ENCODE data around the gene ATXN3L. TPM values are rescaled to one million over a fixed set of nuclear protein-coding genes. Genes with fewer than 3 reads are reported as not detected.

The ATXN3L gene
- total and polyA plus RNA-seq, 10 of the 15 experiments (the other 5 are each of a cell fraction or from before 2014, with no cell fraction given) = not detected

GRCh38 chrX:13317366-13317765 is 2.5 kb downstream of the ATXN3L start:
- DNase-seq (ENCODE audit: low read depth, low spot score) = no peak
- no peak overlapping the region for H3K9ac ChIP-seq (ENCODE audit: control insufficient read depth, insufficient read depth, low read length)
- no peaks in the 10 kb centered on the region for H3K79me2 ChIP-seq (ENCODE audit: control insufficient read depth, insufficient read depth, low read length)
- no peak overlapping the region for H2AFZ ChIP-seq (ENCODE audit: control insufficient read depth, low read depth, low read length)
- H3K4me3 ChIP-seq = no peak overlapping the region
- ChIA-PET RAD21 (ENCODE audit: unreplicated experiment) (no interaction called here), SMC1A (ENCODE audit: uncharacterized antibody, unreplicated experiment) (no interaction called here), CTCF (no interaction called here), POLR2A (no interaction called here)
- no peaks in the 10 kb centered on the region for H3K4me1 ChIP-seq (ENCODE audit: control insufficient read depth, insufficient read depth, low read length)
- no peak overlapping the region for H3K27ac ChIP-seq (ENCODE audit: control insufficient read depth, insufficient read depth)
- 72% methylated on average over 6 of the region's 6 CpGs for WGBS (ENCODE audit: insufficient coverage, insufficient replicate concordance, low lambda C conversion rate, missing lambda C conversion rate)
- no peaks in the 10 kb centered on the region for H4K20me1 ChIP-seq (ENCODE audit: control insufficient read depth, insufficient read depth)
- no peak for ATAC-seq
- H3K27me3 ChIP-seq (replicated peaks in 1 of 2; ENCODE audit: control insufficient read depth in 2 of 2, insufficient read depth in 2 of 2, low read length in 1 of 2) = no peaks in the 10 kb centered on the region; a peak in 1 of 4 replicates
- no peaks in the 10 kb centered on the region for H3K36me3 ChIP-seq (ENCODE audit: control insufficient read depth in 2 of 2, insufficient read depth in 2 of 2, low read length in 1 of 2)
- BruUV-seq (replicated peaks) = no TSS peak
- TF ChIP-seq MYC (IDR thresholded peaks at IDR 0.05; ENCODE audit: insufficient read depth, insufficient read length, insufficient replicate concordance, low read length, severe bottlenecking) (no peak), GATAD2B (conservative IDR thresholded peaks at IDR 0.05; ENCODE audit: low read depth) (no peak), POLR2AphosphoS5 (IDR thresholded peaks at IDR 0.05; ENCODE audit: low read length) (no peak), KLF5 (IDR thresholded peaks at IDR 0.05; ENCODE audit: partially characterized antibody) (no peak), HDAC6 (IDR thresholded peaks at IDR 0.05; ENCODE audit: unreplicated experiment) (no peak), MTA3 (IDR thresholded peaks at IDR 0.05; ENCODE audit: borderline replicate concordance, low read length) (no peak), PKNOX1 (IDR thresholded peaks at IDR 0.05) (no peak), EP300 (IDR thresholded peaks at IDR 0.05; ENCODE audit: borderline replicate concordance in 1 of 2, control insufficient read depth in 1 of 2, low read depth in 2 of 2, low read length in 2 of 2) (no peak), MEF2B (IDR thresholded peaks at IDR 0.05; ENCODE audit: partially characterized antibody, poor library complexity, severe bottlenecking) (no peak), SKIL (IDR thresholded peaks at IDR 0.05; ENCODE audit: low read depth, poor library complexity, severe bottlenecking) (no peak), ZNF592 (IDR thresholded peaks at IDR 0.05) (no peak)
- intact Hi-C loops (cut with micrococcal nuclease; ENCODE audit: unreplicated experiment) = no loop called here
- no peak overlapping the region for H3K4me2 ChIP-seq (ENCODE audit: control insufficient read depth, insufficient read depth)
- in situ Hi-C loops (cut with MboI) = no loop called here
- H3K9me3 ChIP-seq (replicated peaks; ENCODE audit: control insufficient read depth, insufficient read depth, low read length) = no peaks in the 10 kb centered on the region; the same call in 1 of the 3 replicates
- no peak for FAIRE-seq
